Adrenal gland (tissue), 19 donors: ENCODE data around the gene ATXN3L. TPM values are rescaled to one million over a fixed set of nuclear protein-coding genes. Genes with fewer than 3 reads are reported as not detected.

ENCODE experiments used
- DNase-seq, 7 donors: peaks; one replicate each; pipeline ENCODE4 v3.0.0-alpha.2; 2019 to 2020
- H3K27ac ChIP-seq, 5 donors: fragments of 200-600 bp; sonication (generic) in 4 of 5; 1 replicate in 3 of 5; 2 replicates in 2 of 5; pipeline versions ENCODE4 v1.5.1 to v1.8.0; 2016 to 2020; ENCODE audit warnings: mild to moderate bottlenecking in 1 of 5
- H3K27me3 ChIP-seq: fragments of 200-600 bp; 2 replicates; pipeline ENCODE4 v1.8.0; 2021
- H3K36me3 ChIP-seq, 2 donors: fragments of 200-600 bp; replicated peaks in 1 of 2; 1 replicate in 1 of 2; 2 replicates in 1 of 2; pipeline versions ENCODE4 v1.5.1 to v1.8.0; 2018 to 2022
- H3K4me1 ChIP-seq, 2 donors: fragments of 200-600 bp; replicated peaks in 1 of 2; 1 replicate in 1 of 2; 2 replicates in 1 of 2; pipeline versions ENCODE4 v1.5.1 to v1.8.0; 2018 to 2021
- H3K4me3 ChIP-seq, 4 donors: fragments of 200-600 bp; sonication (generic) in 3 of 4; one replicate each; pipeline ENCODE4 v1.5.1; 2016 to 2018
- H3K9me3 ChIP-seq, 3 donors: fragments of 200-600 bp; sonication (generic) in 1 of 3; replicated peaks in 1 of 3; 1 replicate in 2 of 3; 2 replicates in 1 of 3; pipeline versions ENCODE4 v1.5.1 to v1.8.0; 2016 to 2021
- POLR2A ChIP-seq, 2 donors: fragments of 450-650 bp; IDR thresholded peaks; one replicate each; pipeline ENCODE4 v1.6.1; 2017; ENCODE audit warnings: antibody characterized with exemption in 2 of 2, mild to moderate bottlenecking in 2 of 2, moderate library complexity in 1 of 2
- WGBS, 4 donors: extraction: QIAGEN DNeasy Blood & Tissue Kit in 2 of 4; methylation state at CpG; one replicate each; pipeline versions ENCODE4 v1.1.5 to v1.1.7; 2013 to 2017; 5-methylcytosine and 5-hydroxymethylcytosine counted together
- intact Hi-C, 2 donors: fragments of 100-400 bp; cut with DNase I; formaldehyde crosslinking; loops; one replicate each; pipeline versions ENCODE4 v1.14.1 to v1.15.0; 2022 to 2023
- long read RNA-seq, 10 donors: library from polyadenylated mRNA in 3 of 10; unstranded in 2 of 10; stranded (forward) in 1 of 10; transcript quantifications; one replicate each; pipeline ENCODE4 v2.0.0 and lab custom pipeline, GENCODE V29; 2021 to 2026
- polyA plus RNA-seq, 3 donors: library from polyadenylated mRNA; stranded (reverse); fragments of 200-250 nt in 2 of 3; fragments of 350-450 nt in 1 of 3; fragmentation: Illumina TruSeq in 1 of 3; extraction: RNeasy Lipid Tissue Mini Kit (QIAGEN cat#74804) in 1 of 3; gene quantifications; one replicate each; pipeline ENCODE4 v1.2.3, GENCODE V29; 2013 to 2014
- total RNA-seq, 9 donors: library from RNA; depleted of rRNA in 4 of 9; stranded (reverse); fragments of >200 nt in 4 of 9; fragments of 120-200 nt in 1 of 9; fragmentation: NEBNext Ultra II Directional in 1 of 9; extraction: Animal tissue kit (Norgen Biotek cat#: 25700) in 1 of 9; gene quantifications; one replicate each; pipeline versions ENCODE4 v1.1.0 to v1.2.4, GENCODE V29; 2013 to 2023
- TF ChIP-seq, protein P1 (sequence below), 6 experiments: fragments of 450-650 bp in 4 of 6; fragments of 200-600 bp in 2 of 6; sonication (generic) in 1 of 6; IDR thresholded peaks; 1 replicate in 5 of 6; 2 replicates in 1 of 6; pipeline versions ENCODE4 v1.5.1 to v1.8.0; 2016 to 2021; ENCODE audit warnings: antibody characterized with exemption in 6 of 6, mild to moderate bottlenecking in 2 of 6, moderate library complexity in 1 of 6
- donor health status: healthy with polysubstance abuse.
- donor health status: Bipolar disorder and iron deficiency.
- donor health status: DM: yes; HTN: yes; CAD: no.
- donor health status: DM: no; HTN: no; CAD: no.
- donor health status: DM: no; HTN: no; CAD: no.
- donor health status: DM: yes; HTN: yes; CAD: no.

The ATXN3L gene
- not detected for total RNA-seq
- polyA plus RNA-seq, result not detected
- long read RNA-seq, donor 1, result 0 reads
- long read RNA-seq, donor 2, result 0 reads
- long read RNA-seq, donor 3, result 0 reads
- long read RNA-seq, donor 4, result 0 reads
- long read RNA-seq, donor 5, result 0 reads
- long read RNA-seq, donor 6, result 0 reads
- long read RNA-seq, donor 7, result 0 reads
- long read RNA-seq, donor 8, result 0 reads
- long read RNA-seq, donor 9, result 0 reads
- long read RNA-seq, donor 10, result 0 reads

DNA sequence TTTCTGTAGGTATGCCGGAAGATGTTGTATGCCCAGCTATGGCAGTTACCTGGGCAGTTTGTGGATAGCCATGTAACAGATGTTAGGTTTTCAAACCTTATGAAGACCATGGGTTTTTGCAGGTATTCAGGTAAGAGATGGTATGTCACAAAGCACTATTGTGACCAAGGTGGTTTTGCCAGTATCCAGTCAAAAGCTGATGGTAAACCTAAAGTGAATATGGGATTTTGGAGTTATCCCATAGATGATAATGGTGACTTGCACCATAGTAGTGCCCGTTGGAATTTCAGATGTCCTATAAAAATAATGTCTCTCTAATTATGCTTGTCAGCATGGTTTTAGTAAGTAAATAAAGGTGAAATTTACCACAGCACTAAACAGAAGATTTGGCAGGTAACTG lies at the start of gene ATXN3L:
Gene ATXN3L (minus strand): TSS at position 101 of the 400 bp plus-strand sequence. CDS start 119 bp downstream, outside the sequence.
- TF ChIP-seq POLR2A (IDR thresholded peaks at IDR 0.05), result no peak
- TF ChIP-seq, protein P1, sequence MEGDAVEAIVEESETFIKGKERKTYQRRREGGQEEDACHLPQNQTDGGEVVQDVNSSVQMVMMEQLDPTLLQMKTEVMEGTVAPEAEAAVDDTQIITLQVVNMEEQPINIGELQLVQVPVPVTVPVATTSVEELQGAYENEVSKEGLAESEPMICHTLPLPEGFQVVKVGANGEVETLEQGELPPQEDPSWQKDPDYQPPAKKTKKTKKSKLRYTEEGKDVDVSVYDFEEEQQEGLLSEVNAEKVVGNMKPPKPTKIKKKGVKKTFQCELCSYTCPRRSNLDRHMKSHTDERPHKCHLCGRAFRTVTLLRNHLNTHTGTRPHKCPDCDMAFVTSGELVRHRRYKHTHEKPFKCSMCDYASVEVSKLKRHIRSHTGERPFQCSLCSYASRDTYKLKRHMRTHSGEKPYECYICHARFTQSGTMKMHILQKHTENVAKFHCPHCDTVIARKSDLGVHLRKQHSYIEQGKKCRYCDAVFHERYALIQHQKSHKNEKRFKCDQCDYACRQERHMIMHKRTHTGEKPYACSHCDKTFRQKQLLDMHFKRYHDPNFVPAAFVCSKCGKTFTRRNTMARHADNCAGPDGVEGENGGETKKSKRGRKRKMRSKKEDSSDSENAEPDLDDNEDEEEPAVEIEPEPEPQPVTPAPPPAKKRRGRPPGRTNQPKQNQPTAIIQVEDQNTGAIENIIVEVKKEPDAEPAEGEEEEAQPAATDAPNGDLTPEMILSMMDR (IDR thresholded peaks at IDR 0.05), result no peak
- intact Hi-C loops, result no loop called here
- Histone ChIP-seq H3K4me1 (no peaks in the 10 kb centered on the region), H3K36me3 (no peaks in the 10 kb centered on the region), H3K9me3 (no peaks in the 10 kb centered on the region), H3K27ac (no peak within 1 kb of the TSS), H3K4me3 (no peak within 1 kb of the TSS), H3K27me3 (no peaks in the 10 kb centered on the region)
- 83 to 93% (median 88%) methylated on average over 2 of the region's 2 CpGs for WGBS, 4 donors
- no peak for DNase-seq

- no peaks in the 10 kb centered on the region for H3K4me1 ChIP-seq
- no peaks in the 10 kb centered on the region for H3K36me3 ChIP-seq
- TF ChIP-seq, protein P1 (IDR thresholded peaks at IDR 0.05), result no peak
- no peak for TF ChIP-seq POLR2A (IDR thresholded peaks at IDR 0.05)
- 49 to 88% (median 69%) methylated on average over 3 of the region's 3 CpGs for WGBS, 4 donors
- H3K27ac ChIP-seq, result no peak overlapping the region
- H3K27me3 ChIP-seq, result no peaks in the 10 kb centered on the region
- DNase-seq, result no peak
- intact Hi-C loops, result no loop called here
- no peak overlapping the region for H3K4me3 ChIP-seq
- H3K9me3 ChIP-seq, result no peaks in the 10 kb centered on the region
Observed at GRCh38 chrX:13369256-13370030, 49.6 kb upstream of the ATXN3L start.

- TF ChIP-seq, protein P1 (IDR thresholded peaks at IDR 0.05), result no peak
- no peak for TF ChIP-seq POLR2A (IDR thresholded peaks at IDR 0.05)
- intact Hi-C loops, result no loop called here
- Histone ChIP-seq H3K36me3 (no peaks in the 10 kb centered on the region), H3K9me3 (no peaks in the 10 kb centered on the region), H3K4me1 (no peaks in the 10 kb centered on the region), H3K27me3 (no peaks in the 10 kb centered on the region), H3K4me3 (no peak overlapping the region), H3K27ac (no peak overlapping the region)
- DNase-seq, result no peak
- WGBS, 4 donors, result 74 to 87% (median 76%) methylated on average over 7 of the region's 7 CpGs
Observed at GRCh38 chrX:13367950-13368349, 48.1 kb upstream of the ATXN3L start.

GRCh38 chrX:13366698-13367097 lies 46.8 kb upstream of the ATXN3L start:
- Histone ChIP-seq H3K36me3 (no peaks in the 10 kb centered on the region), H3K4me3 (no peak overlapping the region), H3K4me1 (no peaks in the 10 kb centered on the region), H3K9me3 (no peaks in the 10 kb centered on the region), H3K27ac (no peak overlapping the region), H3K27me3 (no peaks in the 10 kb centered on the region)
- intact Hi-C loops, result no loop called here
- TF ChIP-seq POLR2A (IDR thresholded peaks at IDR 0.05), result no peak
- TF ChIP-seq, protein P1 (IDR thresholded peaks at IDR 0.05), result no peak
- 83 to 96% (median 86%) methylated on average over 1 to 4 of the region's 4 CpGs for WGBS, 4 donors
- no peak for DNase-seq
